ENCODE results near the gene ADGRL3.
A peak's percentile ranks its signal among the peaks of the same experiment; 100 is the strongest.

Gene ADGRL3

DNA sequence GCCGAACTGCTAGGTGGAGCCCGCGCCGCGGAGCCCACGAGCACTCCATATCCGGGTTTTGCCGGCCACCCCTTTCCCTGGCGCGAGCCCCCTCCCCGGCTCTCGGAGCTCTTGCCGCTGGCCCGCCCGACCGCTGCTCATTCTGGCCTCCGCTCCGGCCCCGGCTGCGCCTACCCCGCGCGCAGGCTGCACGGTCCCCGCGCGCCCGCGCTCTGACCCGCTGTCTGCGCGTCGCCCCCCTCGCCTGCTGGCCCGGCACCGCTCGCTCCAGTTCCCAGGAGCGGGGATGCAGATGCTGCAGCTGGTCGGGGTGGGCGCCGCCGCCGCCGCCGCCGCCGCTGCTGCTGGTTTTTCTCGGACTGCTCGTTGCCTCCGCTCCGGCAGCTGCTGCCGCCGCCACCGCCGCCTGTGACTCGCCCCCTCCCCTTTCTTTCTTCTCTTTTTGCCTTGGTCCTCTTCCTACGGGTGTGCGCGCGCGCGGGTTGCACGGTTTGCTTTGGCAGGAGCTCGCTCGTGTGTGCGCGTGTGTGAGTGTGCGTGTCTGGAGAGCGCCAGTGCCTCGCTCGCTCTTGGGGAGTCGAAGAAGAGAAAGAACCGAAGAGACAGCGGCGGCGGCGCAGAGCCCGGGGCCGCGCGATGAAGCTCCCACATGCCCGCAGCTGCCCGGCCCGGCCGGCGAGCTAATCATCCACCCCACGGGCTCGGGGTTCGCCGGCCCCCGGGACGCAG is at the start of gene ADGRL3:
ADGRL3 (plus strand) TSS at position 140 of the 729 bp plus-strand sequence.
- Histone ChIP-seq H3K27me3 (ENCODE audit: control insufficient read depth, insufficient read depth, low read length) (peaks cover 54% of the 10 kb centered on the region), H3K9ac (ENCODE audit: low read length) (peak within 1 kb of the TSS; percentile 16), H3K4me3 (ENCODE audit: low read length) (peak within 1 kb of the TSS; percentile 39), H3K9me3 (ENCODE audit: control insufficient read depth, low read length) (no peaks in the 10 kb centered on the region), H3K4me1 (ENCODE audit: control insufficient read depth, insufficient read depth, low read length) (peaks cover 12% of the 10 kb centered on the region), H3K36me3 (ENCODE audit: control insufficient read depth, insufficient read depth, low read length) (no peaks in the 10 kb centered on the region)

DNA sequence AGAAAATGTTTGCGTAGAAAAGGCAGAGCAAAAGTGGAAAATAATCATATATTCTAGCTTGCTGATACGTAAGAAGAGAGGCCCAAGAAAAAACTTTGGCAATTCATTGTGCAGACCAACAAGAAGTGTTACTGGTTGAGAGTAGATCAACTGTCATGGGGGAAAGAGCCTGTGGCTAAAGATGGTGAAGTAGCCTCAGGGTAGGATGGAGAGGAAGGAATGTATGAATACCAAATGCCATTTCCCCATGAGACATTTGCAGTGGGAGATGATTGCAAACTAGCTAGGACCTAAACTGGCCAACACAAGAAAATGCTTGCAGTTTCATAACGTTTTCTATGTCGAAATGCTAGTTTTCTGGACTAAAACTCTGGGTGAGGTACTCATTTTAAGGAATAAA is 47.7 kb upstream of the ADGRL3 start:
- Histone ChIP-seq H3K4me3 (ENCODE audit: low read length) (no peak overlapping the region), H3K36me3 (ENCODE audit: control insufficient read depth, insufficient read depth, low read length) (no peaks in the 10 kb centered on the region), H3K9me3 (ENCODE audit: control insufficient read depth, low read length) (no peaks in the 10 kb centered on the region), H3K9ac (ENCODE audit: low read length) (no peak overlapping the region), H3K27me3 (ENCODE audit: control insufficient read depth, insufficient read depth, low read length) (no peaks in the 10 kb centered on the region), H3K4me1 (ENCODE audit: control insufficient read depth, insufficient read depth, low read length) (no peaks in the 10 kb centered on the region)

GRCh38 chr4:61160478-61160877 is 39.6 kb upstream of the ADGRL3 start:
- Histone ChIP-seq H3K9ac (ENCODE audit: low read length) (no peak overlapping the region), H3K4me1 (ENCODE audit: control insufficient read depth, insufficient read depth, low read length) (no peaks in the 10 kb centered on the region), H3K9me3 (ENCODE audit: control insufficient read depth, low read length) (no peaks in the 10 kb centered on the region), H3K4me3 (ENCODE audit: low read length) (no peak overlapping the region), H3K27me3 (ENCODE audit: control insufficient read depth, insufficient read depth, low read length) (no peaks in the 10 kb centered on the region), H3K36me3 (ENCODE audit: control insufficient read depth, insufficient read depth, low read length) (no peaks in the 10 kb centered on the region)

GRCh38 chr4:61162116-61162515 is 38.0 kb upstream of the ADGRL3 start:
- H3K9ac ChIP-seq (ENCODE audit: low read length): no peak overlapping the region
- H3K9me3 ChIP-seq (ENCODE audit: control insufficient read depth, low read length): no peaks in the 10 kb centered on the region
- no peaks in the 10 kb centered on the region for H3K27me3 ChIP-seq (ENCODE audit: control insufficient read depth, insufficient read depth, low read length)
- H3K4me1 ChIP-seq (ENCODE audit: control insufficient read depth, insufficient read depth, low read length): no peaks in the 10 kb centered on the region
- no peak overlapping the region for H3K4me3 ChIP-seq (ENCODE audit: low read length)
- no peaks in the 10 kb centered on the region for H3K36me3 ChIP-seq (ENCODE audit: control insufficient read depth, insufficient read depth, low read length)

DNA sequence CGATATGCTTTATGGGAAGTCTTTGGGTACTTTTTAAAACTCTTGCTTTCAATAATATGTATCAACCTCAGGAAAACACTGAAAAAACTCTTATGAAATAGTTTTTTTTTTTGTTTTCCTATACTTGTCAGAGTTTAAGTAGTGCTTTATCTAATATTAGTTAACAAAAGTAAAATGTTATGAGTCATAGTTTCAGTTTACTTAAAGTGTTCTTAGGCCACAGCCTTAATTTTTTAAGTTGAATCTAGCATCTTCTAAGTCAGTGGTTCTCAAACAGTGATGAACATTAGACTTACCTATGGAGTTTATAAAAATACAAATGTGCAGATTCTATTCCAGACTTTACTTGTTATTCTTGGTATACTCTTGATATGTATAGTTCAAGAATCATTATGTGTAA is 26.3 kb upstream of the ADGRL3 start:
- no peaks in the 10 kb centered on the region for H3K4me1 ChIP-seq (ENCODE audit: control insufficient read depth, insufficient read depth, low read length)
- H3K4me3 ChIP-seq (ENCODE audit: low read length): no peak overlapping the region
- H3K36me3 ChIP-seq (ENCODE audit: control insufficient read depth, insufficient read depth, low read length): no peaks in the 10 kb centered on the region
- H3K9me3 ChIP-seq (ENCODE audit: control insufficient read depth, low read length): no peaks in the 10 kb centered on the region
- no peak overlapping the region for H3K9ac ChIP-seq (ENCODE audit: low read length)
- H3K27me3 ChIP-seq (ENCODE audit: control insufficient read depth, insufficient read depth, low read length): no peaks in the 10 kb centered on the region

DNA sequence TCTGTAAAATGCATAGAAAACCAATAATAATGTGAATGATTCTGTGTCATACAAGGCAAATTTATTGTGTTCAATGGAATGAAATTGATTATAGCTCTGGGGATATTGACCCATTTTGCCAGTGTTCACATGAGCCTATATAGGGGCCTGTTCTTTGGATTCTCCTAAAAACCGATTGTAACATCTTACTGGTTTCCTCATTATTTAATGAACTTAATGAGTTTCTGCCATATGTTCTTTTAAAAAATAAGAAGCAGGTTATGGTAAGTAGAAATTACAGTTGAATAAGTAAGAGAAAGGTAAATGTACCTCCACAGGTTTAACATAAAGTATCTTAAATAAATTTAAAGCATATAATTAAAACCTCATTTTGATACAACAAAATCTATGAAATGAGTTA is 24.6 kb upstream of the ADGRL3 start:
- Histone ChIP-seq H3K9ac (ENCODE audit: low read length) (no peak overlapping the region), H3K36me3 (ENCODE audit: control insufficient read depth, insufficient read depth, low read length) (no peaks in the 10 kb centered on the region), H3K4me3 (ENCODE audit: low read length) (no peak overlapping the region), H3K27me3 (ENCODE audit: control insufficient read depth, insufficient read depth, low read length) (no peaks in the 10 kb centered on the region), H3K4me1 (ENCODE audit: control insufficient read depth, insufficient read depth, low read length) (no peaks in the 10 kb centered on the region), H3K9me3 (ENCODE audit: control insufficient read depth, low read length) (no peaks in the 10 kb centered on the region)

GRCh38 chr4:61177367-61177766 is 22.8 kb upstream of the ADGRL3 start:
- no peak overlapping the region for H3K9ac ChIP-seq (ENCODE audit: low read length)
- H3K4me3 ChIP-seq (ENCODE audit: low read length): no peak overlapping the region
- H3K9me3 ChIP-seq (ENCODE audit: control insufficient read depth, low read length): no peaks in the 10 kb centered on the region
- no peaks in the 10 kb centered on the region for H3K36me3 ChIP-seq (ENCODE audit: control insufficient read depth, insufficient read depth, low read length)
- no peaks in the 10 kb centered on the region for H3K27me3 ChIP-seq (ENCODE audit: control insufficient read depth, insufficient read depth, low read length)
- no peaks in the 10 kb centered on the region for H3K4me1 ChIP-seq (ENCODE audit: control insufficient read depth, insufficient read depth, low read length)

- H3K36me3 ChIP-seq (ENCODE audit: control insufficient read depth, insufficient read depth, low read length): no peaks in the 10 kb centered on the region
- H3K27me3 ChIP-seq (ENCODE audit: control insufficient read depth, insufficient read depth, low read length): no peaks in the 10 kb centered on the region
- H3K4me1 ChIP-seq (ENCODE audit: control insufficient read depth, insufficient read depth, low read length): no peaks in the 10 kb centered on the region
- no peak overlapping the region for H3K4me3 ChIP-seq (ENCODE audit: low read length)
- no peak overlapping the region for H3K9ac ChIP-seq (ENCODE audit: low read length)
- H3K9me3 ChIP-seq (ENCODE audit: control insufficient read depth, low read length): no peaks in the 10 kb centered on the region
Observed at GRCh38 chr4:61180405-61180804, 19.7 kb upstream of the ADGRL3 start.

GRCh38 chr4:61182915-61183314 is 17.2 kb upstream of the ADGRL3 start:
- Histone ChIP-seq H3K9ac (ENCODE audit: low read length) (no peak overlapping the region), H3K4me1 (ENCODE audit: control insufficient read depth, insufficient read depth, low read length) (no peaks in the 10 kb centered on the region), H3K27me3 (ENCODE audit: control insufficient read depth, insufficient read depth, low read length) (no peaks in the 10 kb centered on the region), H3K9me3 (ENCODE audit: control insufficient read depth, low read length) (no peaks in the 10 kb centered on the region), H3K36me3 (ENCODE audit: control insufficient read depth, insufficient read depth, low read length) (no peaks in the 10 kb centered on the region), H3K4me3 (ENCODE audit: low read length) (no peak overlapping the region)

- Histone ChIP-seq H3K9ac (ENCODE audit: low read length) (no peak overlapping the region), H3K9me3 (ENCODE audit: control insufficient read depth, low read length) (no peaks in the 10 kb centered on the region), H3K36me3 (ENCODE audit: control insufficient read depth, insufficient read depth, low read length) (no peaks in the 10 kb centered on the region), H3K4me1 (ENCODE audit: control insufficient read depth, insufficient read depth, low read length) (no peaks in the 10 kb centered on the region), H3K4me3 (ENCODE audit: low read length) (no peak overlapping the region), H3K27me3 (ENCODE audit: control insufficient read depth, insufficient read depth, low read length) (no peaks in the 10 kb centered on the region)
Observed at GRCh38 chr4:61185288-61185687, 14.8 kb upstream of the ADGRL3 start.

- no peak overlapping the region for H3K4me3 ChIP-seq (ENCODE audit: low read length)
- H3K36me3 ChIP-seq (ENCODE audit: control insufficient read depth, insufficient read depth, low read length): no peaks in the 10 kb centered on the region
- H3K4me1 ChIP-seq (ENCODE audit: control insufficient read depth, insufficient read depth, low read length): no peaks in the 10 kb centered on the region
- no peaks in the 10 kb centered on the region for H3K9me3 ChIP-seq (ENCODE audit: control insufficient read depth, low read length)
- H3K27me3 ChIP-seq (ENCODE audit: control insufficient read depth, insufficient read depth, low read length): no peaks in the 10 kb centered on the region
- H3K9ac ChIP-seq (ENCODE audit: low read length): no peak overlapping the region
Observed at GRCh38 chr4:61192392-61192791, 7.7 kb upstream of the ADGRL3 start.

DNA sequence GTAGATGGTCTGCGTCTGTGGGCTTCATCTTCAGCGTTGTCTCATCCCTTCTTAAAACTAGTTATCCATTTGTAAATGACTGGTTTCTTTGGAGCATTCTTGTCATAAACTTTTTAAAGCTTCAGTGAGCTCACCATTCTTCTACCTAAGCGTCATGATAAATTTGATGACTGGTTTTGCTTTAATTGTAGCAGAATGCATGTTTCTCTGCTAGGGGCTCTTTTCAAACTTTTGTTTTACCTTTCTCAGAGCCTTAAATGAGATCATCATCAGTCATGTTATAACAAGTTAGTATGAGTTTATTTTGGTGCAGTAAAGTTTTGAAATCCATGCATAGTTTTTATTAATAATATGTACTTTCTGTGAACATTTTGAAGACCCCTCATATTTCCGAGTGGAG is 6.3 kb upstream of the ADGRL3 start:
- Histone ChIP-seq H3K9me3 (ENCODE audit: control insufficient read depth, low read length) (no peaks in the 10 kb centered on the region), H3K4me3 (ENCODE audit: low read length) (no peak overlapping the region), H3K36me3 (ENCODE audit: control insufficient read depth, insufficient read depth, low read length) (no peaks in the 10 kb centered on the region), H3K27me3 (ENCODE audit: control insufficient read depth, insufficient read depth, low read length) (peaks cover 7% of the 10 kb centered on the region), H3K4me1 (ENCODE audit: control insufficient read depth, insufficient read depth, low read length) (no peaks in the 10 kb centered on the region), H3K9ac (ENCODE audit: low read length) (no peak overlapping the region)

DNA sequence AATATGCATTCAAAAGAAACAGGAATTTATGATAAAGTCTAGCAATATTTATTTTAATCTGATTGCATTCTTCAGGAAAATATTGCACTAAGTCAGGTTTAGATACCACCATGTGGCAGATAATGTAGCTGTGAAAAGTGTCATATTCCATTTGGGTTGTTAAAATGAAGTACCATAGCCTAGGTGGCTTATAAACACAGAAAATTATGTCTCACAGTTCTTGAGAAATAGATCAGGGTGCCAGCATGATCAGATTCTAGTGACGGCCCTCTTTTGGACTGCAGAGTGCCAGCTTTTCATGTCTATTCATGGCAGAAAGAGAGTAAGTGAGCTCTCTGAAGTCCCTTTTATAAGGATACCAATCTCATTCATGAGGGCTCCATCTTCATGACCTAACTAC is 5.6 kb upstream of the ADGRL3 start:
- no peaks in the 10 kb centered on the region for H3K4me1 ChIP-seq (ENCODE audit: control insufficient read depth, insufficient read depth, low read length)
- H3K9ac ChIP-seq (ENCODE audit: low read length): no peak overlapping the region
- no peaks in the 10 kb centered on the region for H3K9me3 ChIP-seq (ENCODE audit: control insufficient read depth, low read length)
- no peak overlapping the region for H3K4me3 ChIP-seq (ENCODE audit: low read length)
- H3K36me3 ChIP-seq (ENCODE audit: control insufficient read depth, insufficient read depth, low read length): no peaks in the 10 kb centered on the region
- peaks cover 13% of the 10 kb centered on the region for H3K27me3 ChIP-seq (ENCODE audit: control insufficient read depth, insufficient read depth, low read length)

Data from mucosa of stomach (tissue), 1 donor.